Neural cell (in vitro differentiated cells): Measurements from ENCODE around the gene PIK3R1.

ENCODE experiments used
- CTCF ChIP-seq: fragments of 450-650 bp; IDR thresholded peaks from 2 replicates; pipeline ENCODE4 v1.5.1; 2014; ENCODE audit warnings: antibody characterized with exemption, mild to moderate bottlenecking, moderate library complexity; ENCODE audit not compliant: poor library complexity, severe bottlenecking
- EP300 ChIP-seq: fragments of 450-650 bp; conservative IDR thresholded peaks from 2 replicates; pipeline ENCODE4 v1.6.1; 2014; ENCODE audit warnings: antibody characterized with exemption, mild to moderate bottlenecking, moderate library complexity; ENCODE audit not compliant: poor library complexity, severe bottlenecking
- MXI1 ChIP-seq: fragments of 450-650 bp; conservative IDR thresholded peaks from 2 replicates; pipeline ENCODE4 v1.6.1; 2014; ENCODE audit warnings: antibody characterized with exemption, mild to moderate bottlenecking; ENCODE audit not compliant: poor library complexity, severe bottlenecking

- no peak for TF ChIP-seq CTCF
- TF ChIP-seq MXI1, result no peak
- no peak for TF ChIP-seq EP300
Observed at GRCh38 chr5:68230285-68230684, 14.7 kb downstream of the PIK3R1 start.
